H9 (cell line): ENCODE results near the gene EYA4. TPM values are rescaled to one million over a fixed set of nuclear protein-coding genes. Genes with fewer than 3 reads are reported as not detected.

Source experiments
- DNase-seq: peaks from one replicate; pipeline ENCODE4 v3.0.0-alpha.2; 2017
- H2AFZ ChIP-seq: one replicate; pipeline ENCODE4 v1.6.1; 2013; ENCODE audit warnings: mild to moderate bottlenecking, low read length, control low read depth, moderate library complexity
- H2AK5ac ChIP-seq: 2 replicates; pipeline ENCODE4 v1.6.1; 2013; ENCODE audit warnings: low read length, control low read depth, mixed read lengths; ENCODE audit not compliant: insufficient read length
- H2BK120ac ChIP-seq: one replicate; pipeline ENCODE4 v1.6.1; 2013; ENCODE audit warnings: low read depth, mild to moderate bottlenecking, low read length, control low read depth, inconsistent platforms; ENCODE audit not compliant: poor library complexity, severe bottlenecking
- H2BK12ac ChIP-seq: 2 replicates; pipeline ENCODE4 v1.6.1; 2013; ENCODE audit warnings: low read length, control low read depth, mixed read lengths, low read depth; ENCODE audit not compliant: insufficient read length
- H2BK15ac ChIP-seq: 2 replicates; pipeline ENCODE4 v1.6.1; 2013; ENCODE audit warnings: low read depth, low read length, control low read depth
- H2BK20ac ChIP-seq: one replicate; pipeline ENCODE4 v1.6.1; 2013; ENCODE audit warnings: low read depth, mild to moderate bottlenecking, low read length, control low read depth, inconsistent platforms; ENCODE audit not compliant: poor library complexity, severe bottlenecking
- H2BK5ac ChIP-seq: 2 replicates; pipeline ENCODE4 v1.6.1; 2013; ENCODE audit warnings: low read length, control low read depth, mixed read lengths; ENCODE audit not compliant: insufficient read length
- H3K14ac ChIP-seq: 2 replicates; pipeline ENCODE4 v1.6.1; 2013; ENCODE audit warnings: low read length, control low read depth; ENCODE audit not compliant: insufficient read depth
- H3K18ac ChIP-seq: 2 replicates; pipeline ENCODE4 v1.6.1; 2013; ENCODE audit warnings: low read depth, mild to moderate bottlenecking, mixed read lengths, low read length, control low read depth; ENCODE audit not compliant: insufficient read length
- H3K23ac ChIP-seq: 2 replicates; pipeline ENCODE4 v1.6.1; 2013; ENCODE audit warnings: low read length, control low read depth, mixed read lengths, low read depth; ENCODE audit not compliant: insufficient read length
- H3K23me2 ChIP-seq: 2 replicates; pipeline ENCODE4 v1.6.1; 2013; ENCODE audit warnings: low read depth, mild to moderate bottlenecking, mixed read lengths, low read length, control low read depth; ENCODE audit not compliant: insufficient read length, poor library complexity, severe bottlenecking
- H3K27ac ChIP-seq: 2 replicates; pipeline ENCODE4 v1.5.1; 2013; ENCODE audit warnings: low read length, control low read depth, mixed read lengths, low read depth; ENCODE audit not compliant: insufficient read length
- H3K27me3 ChIP-seq: 2 replicates; pipeline ENCODE4 v1.6.1; 2013; ENCODE audit warnings: low read length, control low read depth, inconsistent platforms; ENCODE audit not compliant: insufficient read depth
- H3K4ac ChIP-seq: 2 replicates; pipeline ENCODE4 v1.6.1; 2013; ENCODE audit warnings: low read depth, mild to moderate bottlenecking, control low read depth, inconsistent platforms, low read length, moderate library complexity
- H3K4me1 ChIP-seq: 2 replicates; pipeline ENCODE4 v1.6.1; 2013; ENCODE audit warnings: low read length, control low read depth, inconsistent platforms; ENCODE audit not compliant: insufficient read depth
- H3K4me2 ChIP-seq: 2 replicates; pipeline ENCODE4 v1.6.1; 2013; ENCODE audit warnings: low read length, control low read depth, mixed read lengths; ENCODE audit not compliant: insufficient read length, insufficient read depth
- H3K56ac ChIP-seq: 2 replicates; pipeline ENCODE4 v1.6.1; 2013; ENCODE audit warnings: low read depth, mild to moderate bottlenecking, mixed read lengths, low read length, control low read depth; ENCODE audit not compliant: insufficient read length
- H3K79me1 ChIP-seq: 2 replicates; pipeline ENCODE4 v1.6.1; 2013; ENCODE audit warnings: low read depth, mild to moderate bottlenecking, moderate library complexity, low read length, control low read depth, inconsistent platforms; ENCODE audit not compliant: insufficient read depth, poor library complexity, severe bottlenecking
- H3K79me2 ChIP-seq: 2 replicates; pipeline ENCODE4 v1.6.1; 2013; ENCODE audit warnings: low read length, control low read depth, inconsistent platforms; ENCODE audit not compliant: insufficient read depth
- H3K9ac ChIP-seq: 2 replicates; pipeline ENCODE4 v1.6.1; 2013; ENCODE audit warnings: low read length, control low read depth, mixed read lengths; ENCODE audit not compliant: insufficient read length; ENCODE audit errors: extremely low read depth
- H3K9me3 ChIP-seq: one replicate; pipeline ENCODE4 v1.6.1; 2013; ENCODE audit warnings: low read depth, low read length, inconsistent platforms; ENCODE audit not compliant: control insufficient read depth
- H3T11ph ChIP-seq: one replicate; pipeline ENCODE4 v1.6.1; 2013; ENCODE audit warnings: mild to moderate bottlenecking, low read length, control low read depth, inconsistent platforms
- H4K20me1 ChIP-seq: one replicate; pipeline ENCODE4 v1.6.1; 2013; ENCODE audit not compliant: control insufficient read depth, insufficient read length, insufficient read depth
- H4K5ac ChIP-seq: 2 replicates; pipeline ENCODE4 v1.6.1; 2013; ENCODE audit warnings: low read depth, mild to moderate bottlenecking, mixed read lengths, low read length, control low read depth; ENCODE audit not compliant: insufficient read length
- H4K8ac ChIP-seq: replicated peaks from 2 replicates; pipeline ENCODE4 v1.6.1; 2013; ENCODE audit warnings: low read length, control low read depth, mixed read lengths, low read depth; ENCODE audit not compliant: insufficient read length
- H4K91ac ChIP-seq: 2 replicates; pipeline ENCODE4 v1.6.1; 2013; ENCODE audit warnings: low read depth, mild to moderate bottlenecking, moderate library complexity, mixed read lengths, low read length, control low read depth; ENCODE audit not compliant: insufficient read length
- H3K27ac Mint-ChIP-seq, 3 experiments: 2 replicates in 2 of 3; 3 replicates in 1 of 3; pipeline ENCODE4 v1.8.0; 2020 to 2021; ENCODE audit warnings: mixed read lengths in 3 of 3, mild to moderate bottlenecking in 1 of 3, moderate library complexity in 1 of 3
- H3K27me3 Mint-ChIP-seq: 2 replicates; pipeline ENCODE4 v1.8.0; 2021; ENCODE audit warnings: low read depth, mild to moderate bottlenecking, moderate library complexity, mixed read lengths
- H3K36me3 Mint-ChIP-seq, 3 experiments: 2 replicates in 2 of 3; 3 replicates in 1 of 3; pipeline ENCODE4 v1.8.0; 2020 to 2021; ENCODE audit warnings: low read depth in 3 of 3, mixed read lengths in 3 of 3; ENCODE audit not compliant: insufficient read depth in 1 of 3
- H3K4me1 Mint-ChIP-seq, 2 experiments: 2 replicates each; pipeline ENCODE4 v1.8.0; 2020; ENCODE audit warnings: mixed read lengths in 2 of 2
- H3K4me3 Mint-ChIP-seq, 2 experiments: 2 replicates in 1 of 2; 3 replicates in 1 of 2; pipeline ENCODE4 v1.8.0; 2020 to 2021; ENCODE audit warnings: mild to moderate bottlenecking in 2 of 2, mixed read lengths in 2 of 2, moderate library complexity in 1 of 2
- H3K9me3 Mint-ChIP-seq, 2 experiments: 2 replicates in 1 of 2; 3 replicates in 1 of 2; pipeline ENCODE4 v1.8.0; 2020; ENCODE audit warnings: mild to moderate bottlenecking in 2 of 2, mixed read lengths in 2 of 2, moderate library complexity in 1 of 2
- CTCF ChIP-seq: fragments of 200-600 bp; sonication (generic); conservative IDR thresholded peaks from 3 replicates; pipeline ENCODE4 v1.8.0; 2021; ENCODE audit warnings: antibody characterized with exemption, mild to moderate bottlenecking
- WGBS: extraction: QIAGEN DNeasy Blood & Tissue Kit; methylation state at CpG from one replicate; pipeline ENCODE4 v1.1.7; 2013; ENCODE audit warnings: missing lambda C conversion rate, low lambda C conversion rate, mixed read lengths; ENCODE audit not compliant: insufficient read length; ENCODE audit errors: extremely low coverage; 5-methylcytosine and 5-hydroxymethylcytosine counted together
- total RNA-seq: library from RNA; stranded (reverse); gene quantifications from 2 replicates; pipeline ENCODE4 v1.2.1, GENCODE V29; 2021

EYA4 gene
- total RNA-seq, 1 experiment from 2014 or later = 0.26 TPM

- Mint-ChIP-seq H3K27me3 (no peaks in the 10 kb centered on the region), H3K9me3 (no peaks in the 10 kb centered on the region), H3K4me1 (peaks cover 3 to 10% of the 10 kb centered on the region in 2 experiments; a peak in 3 of 4 replicates), H3K36me3 (no peaks in the 10 kb centered on the region), H3K4me3 (no peak overlapping the region), H3K27ac (0 out of 7 replicates have a peak overlapping the region, but pooled peaks of 1 of the 3 experiments have one; percentile 23)
- no peaks in the 10 kb centered on the region for H3K79me2 ChIP-seq
- no peaks in the 10 kb centered on the region for H3K79me1 ChIP-seq
- no peak overlapping the region for H3K14ac ChIP-seq
- no peak for TF ChIP-seq CTCF
- H3K4ac ChIP-seq = no peak overlapping the region
- H3K18ac ChIP-seq = no peak overlapping the region
- no peak overlapping the region for H2BK15ac ChIP-seq
- WGBS = no CpG with 5 or more reads among the region's 5 CpGs
- no peaks in the 10 kb centered on the region; the same call in 1 of the 2 replicates for H3K4me1 ChIP-seq
- no peaks in the 10 kb centered on the region for H4K20me1 ChIP-seq
- no peak overlapping the region for H2AFZ ChIP-seq
- no peaks in the 10 kb centered on the region for H3K27me3 ChIP-seq
- no peak overlapping the region for H4K5ac ChIP-seq
- no peak overlapping the region for H4K8ac ChIP-seq
- H3K4me2 ChIP-seq = no peak overlapping the region
- H4K91ac ChIP-seq = no peak overlapping the region
- H3K9me3 ChIP-seq = no peaks in the 10 kb centered on the region
- H2BK120ac ChIP-seq = no peak overlapping the region
- no peak overlapping the region for H2AK5ac ChIP-seq
- no peak overlapping the region for H3T11ph ChIP-seq
- no peak overlapping the region for H3K23ac ChIP-seq
- H3K56ac ChIP-seq = no peak overlapping the region
- H2BK20ac ChIP-seq = no peak overlapping the region
- no peak overlapping the region for H2BK5ac ChIP-seq
- H3K9ac ChIP-seq = no peak overlapping the region
- H3K27ac ChIP-seq = no peak overlapping the region
- DNase-seq = no peak
- H2BK12ac ChIP-seq = no peak overlapping the region
- H3K23me2 ChIP-seq = no peaks in the 10 kb centered on the region
Measured at GRCh38 chr6:133526436-133526835, 285.3 kb downstream of the EYA4 start.
